SK-N-SH (cell line): ENCODE data around the gene RAB11B. TPM values are rescaled to one million over a fixed set of nuclear protein-coding genes. Genes with fewer than 3 reads are reported as not detected.
"Not testable (repeated sequence)": the region's sequence is repeated elsewhere in the genome, so short reads cannot be mapped to it uniquely, and the experiment has no call there.

Experiments used
- CTCF ChIA-PET: fragments of 300-600, 350-600 bp; formaldehyde crosslinking; extraction: SDS; loops from one replicate; lab custom pipeline; 2021; lab: Yijun Ruan, JAX
- POLR2A ChIA-PET: fragments of 350-600 bp; sonication (Branson Sonifier 250); formaldehyde crosslinking; extraction: SDS; loops from one replicate; lab custom pipeline; 2020; ENCODE audit warnings: antibody characterized with exemption, inconsistent platforms; lab: Yijun Ruan, JAX
- DNase-seq: peaks from one replicate; pipeline ENCODE4 v3.0.0; 2012
- H2AFZ ChIP-seq: fragments of 200-600 bp; sonication (generic); 2 replicates; pipeline ENCODE4 v1.8.1; 2016; ENCODE audit warnings: antibody characterized with exemption, mild to moderate bottlenecking, low read depth
- H3F3A ChIP-seq: fragments of 200-600 bp; sonication (generic); replicated peaks from 2 replicates; pipeline ENCODE3; 2016; ENCODE audit warnings: antibody characterized with exemption, mild to moderate bottlenecking; ENCODE audit not compliant: insufficient read depth
- H3K27ac ChIP-seq, 2 experiments: fragments of 200-500 bp in 1 of 2; fragments of 200-600 bp in 1 of 2; sonication (Bioruptor generic) in 1 of 2; sonication (generic), shearing (Covaris generic) in 1 of 2; 2 replicates each; pipeline versions ENCODE4 v1.5.1 to v1.6.1; 2014 to 2016; ENCODE audit warnings: low read depth in 2 of 2, inconsistent platforms in 1 of 2, low read length in 1 of 2, mild to moderate bottlenecking in 1 of 2, mixed read lengths in 1 of 2
- H3K27me3 ChIP-seq: fragments of 200-600 bp; sonication (generic), shearing (Covaris generic); 2 replicates; pipeline ENCODE4 v1.6.1; 2016; ENCODE audit warnings: mixed run types; ENCODE audit not compliant: insufficient read depth
- H3K36me3 ChIP-seq, 2 experiments: fragments of 200-500 bp in 1 of 2; fragments of 200-600 bp in 1 of 2; sonication (Bioruptor generic) in 1 of 2; sonication (generic) in 1 of 2; replicated peaks in 1 of 2; 2 replicates each; pipeline versions ENCODE3 to v1.5.1; 2014 to 2016; ENCODE audit warnings: low read length in 1 of 2, mild to moderate bottlenecking in 1 of 2; ENCODE audit not compliant: insufficient read depth in 2 of 2, control insufficient read depth in 1 of 2
- H3K4me1 ChIP-seq, 2 experiments: fragments of 200-500 bp in 1 of 2; fragments of 200-600 bp in 1 of 2; sonication (Bioruptor generic) in 1 of 2; sonication (generic), shearing (Covaris generic) in 1 of 2; 2 replicates each; pipeline versions ENCODE4 v1.5.1 to v1.6.1; 2014 to 2016; ENCODE audit warnings: low read depth in 1 of 2, low read length in 1 of 2, mixed run types in 1 of 2; ENCODE audit not compliant: insufficient read depth in 2 of 2, control insufficient read depth in 1 of 2
- H3K4me2 ChIP-seq: fragments of 200-600 bp; sonication (generic), shearing (Covaris generic); 2 replicates; pipeline ENCODE4 v1.6.1; 2017; ENCODE audit warnings: mixed run types
- H3K4me3 ChIP-seq, 2 experiments: fragments of 200-500 bp in 1 of 2; fragments of 200-600 bp in 1 of 2; sonication (Bioruptor generic) in 1 of 2; sonication (generic), shearing (Covaris generic) in 1 of 2; 2 replicates each; pipeline versions ENCODE4 v1.5.1 to v1.8.1; 2014 to 2016; ENCODE audit warnings: low read depth in 2 of 2, inconsistent platforms in 1 of 2, low read length in 1 of 2, mild to moderate bottlenecking in 1 of 2, mixed read lengths in 1 of 2, moderate library complexity in 1 of 2
- H3K79me2 ChIP-seq: fragments of 200-600 bp; sonication (generic); 2 replicates; pipeline ENCODE4 v1.8.1; 2017; ENCODE audit warnings: mild to moderate bottlenecking; ENCODE audit not compliant: insufficient read depth
- H3K9ac ChIP-seq: fragments of 200-600 bp; sonication (generic); 2 replicates; pipeline ENCODE4 v1.6.1; 2017; ENCODE audit warnings: mixed run types
- H3K9me2 ChIP-seq: fragments of 200-600 bp; sonication (generic); 2 replicates; pipeline ENCODE4 v1.6.1; 2017; ENCODE audit warnings: mixed run types
- H3K9me3 ChIP-seq: fragments of 200-600 bp; sonication (generic); 2 replicates; pipeline ENCODE4 v1.6.1; 2017; ENCODE audit warnings: mixed run types, mild to moderate bottlenecking, moderate library complexity
- H4K20me1 ChIP-seq: fragments of 200-600 bp; sonication (generic); 2 replicates; pipeline ENCODE4 v1.6.1; 2017; ENCODE audit warnings: mild to moderate bottlenecking, mixed run types; ENCODE audit not compliant: insufficient read depth
- GATA2 ChIP-seq: sonication (generic); formaldehyde crosslinking; IDR thresholded peaks from 2 replicates; pipeline ENCODE4 v1.5.0; 2020; ENCODE audit warnings: mild to moderate bottlenecking, missing genetic modification reagents
- JUND ChIP-seq: IDR thresholded peaks from 2 replicates; pipeline ENCODE4 v1.4.0; 2012
- RAD21 ChIP-seq: IDR thresholded peaks from 2 replicates; pipeline ENCODE4 v1.6.1; 2012; ENCODE audit warnings: mild to moderate bottlenecking, low read length
- RFX5 ChIP-seq: IDR thresholded peaks from 2 replicates; pipeline ENCODE4 v1.6.1; 2012; ENCODE audit warnings: mild to moderate bottlenecking, improper control_type of control experiment, low read length
- RXRA ChIP-seq: IDR thresholded peaks from 2 replicates; pipeline ENCODE4 v1.4.0; 2012; ENCODE audit warnings: low read depth, mild to moderate bottlenecking, borderline replicate concordance
- SMC3 ChIP-seq: IDR thresholded peaks from 2 replicates; pipeline ENCODE4 v1.6.1; 2012; ENCODE audit warnings: low read depth, low read length, improper control_type of control experiment
- WGBS: methylation state at CpG from one replicate; pipeline ENCODE4 v1.1.6; 2017; ENCODE audit warnings: low lambda C conversion rate; 5-methylcytosine and 5-hydroxymethylcytosine counted together
- polyA plus RNA-seq, 3 experiments: library from polyadenylated mRNA; depleted of rRNA; stranded (reverse); fragments of >200 nt; gene quantifications; 2 replicates each; pipeline ENCODE4 v1.2.3, GENCODE V29; 2012
- TF ChIP-seq, protein P1 (sequence below): fragments of 200-600 bp; sonication (generic); IDR thresholded peaks from 2 replicates; pipeline ENCODE4 v1.6.1; 2017; ENCODE audit warnings: antibody characterized with exemption, mild to moderate bottlenecking, moderate library complexity
- TF ChIP-seq, protein P2 (sequence below): IDR thresholded peaks from 2 replicates; pipeline ENCODE4 v1.6.1; 2012; ENCODE audit warnings: mild to moderate bottlenecking, low read depth, low read length, moderate library complexity

RAB11B gene
- polyA plus RNA-seq, 1 of the 3 experiments (the other 2 are of a cell fraction), result 127 TPM

DNA sequence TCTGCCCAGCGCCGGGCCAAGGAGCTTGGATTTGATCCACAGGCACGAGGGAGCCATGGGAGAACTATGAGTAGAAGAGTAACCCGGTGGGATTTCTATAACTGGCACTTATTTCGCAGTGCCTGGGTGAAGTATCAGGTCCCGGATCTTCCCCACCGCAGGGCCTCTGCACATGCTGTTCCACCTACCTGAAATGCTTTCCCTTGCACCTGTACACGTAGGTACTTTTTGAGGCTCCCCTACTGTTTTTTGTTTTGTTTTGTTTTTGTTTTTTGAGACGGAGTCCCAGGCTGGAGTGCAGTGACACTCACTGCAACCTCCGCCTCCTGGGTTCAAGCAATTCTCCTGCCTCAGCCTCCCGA is 46.7 kb upstream of the RAB11B start:
- Histone ChIP-seq H3K9me2 (no peaks in the 10 kb centered on the region), H3K9me3 (no peaks in the 10 kb centered on the region), H4K20me1 (no peaks in the 10 kb centered on the region), H3K4me3 (peak overlapping the region in 1 of 2 experiments; percentile 39; a peak in 1 of 4 replicates), H2AFZ (peak overlapping the region; percentile 68; the same call in 1 of the 2 replicates), H3K27ac (no peak overlapping the region), H3K79me2 (no peaks in the 10 kb centered on the region), H3K27me3 (peaks cover under 1% of the 10 kb centered on the region; the same call in 1 of the 2 replicates)
- DNase-seq, result no peak
- CTCF ChIA-PET, result interaction anchor here (1.4 to 6.5 kb wide), 5 partner anchors 9 to 237 kb away, joined by 4 to 61 read pairs (median 6); no protein-coding TSS in a partner anchor
- TF ChIP-seq GATA2, result no peak
- no peak for TF ChIP-seq RXRA
- TF ChIP-seq RFX5, result no peak
- TF ChIP-seq, protein P1, sequence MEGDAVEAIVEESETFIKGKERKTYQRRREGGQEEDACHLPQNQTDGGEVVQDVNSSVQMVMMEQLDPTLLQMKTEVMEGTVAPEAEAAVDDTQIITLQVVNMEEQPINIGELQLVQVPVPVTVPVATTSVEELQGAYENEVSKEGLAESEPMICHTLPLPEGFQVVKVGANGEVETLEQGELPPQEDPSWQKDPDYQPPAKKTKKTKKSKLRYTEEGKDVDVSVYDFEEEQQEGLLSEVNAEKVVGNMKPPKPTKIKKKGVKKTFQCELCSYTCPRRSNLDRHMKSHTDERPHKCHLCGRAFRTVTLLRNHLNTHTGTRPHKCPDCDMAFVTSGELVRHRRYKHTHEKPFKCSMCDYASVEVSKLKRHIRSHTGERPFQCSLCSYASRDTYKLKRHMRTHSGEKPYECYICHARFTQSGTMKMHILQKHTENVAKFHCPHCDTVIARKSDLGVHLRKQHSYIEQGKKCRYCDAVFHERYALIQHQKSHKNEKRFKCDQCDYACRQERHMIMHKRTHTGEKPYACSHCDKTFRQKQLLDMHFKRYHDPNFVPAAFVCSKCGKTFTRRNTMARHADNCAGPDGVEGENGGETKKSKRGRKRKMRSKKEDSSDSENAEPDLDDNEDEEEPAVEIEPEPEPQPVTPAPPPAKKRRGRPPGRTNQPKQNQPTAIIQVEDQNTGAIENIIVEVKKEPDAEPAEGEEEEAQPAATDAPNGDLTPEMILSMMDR, result no peak
- no peak for TF ChIP-seq SMC3
- TF ChIP-seq RAD21, result no peak
- TF ChIP-seq JUND, result no peak
- TF ChIP-seq, protein P2, sequence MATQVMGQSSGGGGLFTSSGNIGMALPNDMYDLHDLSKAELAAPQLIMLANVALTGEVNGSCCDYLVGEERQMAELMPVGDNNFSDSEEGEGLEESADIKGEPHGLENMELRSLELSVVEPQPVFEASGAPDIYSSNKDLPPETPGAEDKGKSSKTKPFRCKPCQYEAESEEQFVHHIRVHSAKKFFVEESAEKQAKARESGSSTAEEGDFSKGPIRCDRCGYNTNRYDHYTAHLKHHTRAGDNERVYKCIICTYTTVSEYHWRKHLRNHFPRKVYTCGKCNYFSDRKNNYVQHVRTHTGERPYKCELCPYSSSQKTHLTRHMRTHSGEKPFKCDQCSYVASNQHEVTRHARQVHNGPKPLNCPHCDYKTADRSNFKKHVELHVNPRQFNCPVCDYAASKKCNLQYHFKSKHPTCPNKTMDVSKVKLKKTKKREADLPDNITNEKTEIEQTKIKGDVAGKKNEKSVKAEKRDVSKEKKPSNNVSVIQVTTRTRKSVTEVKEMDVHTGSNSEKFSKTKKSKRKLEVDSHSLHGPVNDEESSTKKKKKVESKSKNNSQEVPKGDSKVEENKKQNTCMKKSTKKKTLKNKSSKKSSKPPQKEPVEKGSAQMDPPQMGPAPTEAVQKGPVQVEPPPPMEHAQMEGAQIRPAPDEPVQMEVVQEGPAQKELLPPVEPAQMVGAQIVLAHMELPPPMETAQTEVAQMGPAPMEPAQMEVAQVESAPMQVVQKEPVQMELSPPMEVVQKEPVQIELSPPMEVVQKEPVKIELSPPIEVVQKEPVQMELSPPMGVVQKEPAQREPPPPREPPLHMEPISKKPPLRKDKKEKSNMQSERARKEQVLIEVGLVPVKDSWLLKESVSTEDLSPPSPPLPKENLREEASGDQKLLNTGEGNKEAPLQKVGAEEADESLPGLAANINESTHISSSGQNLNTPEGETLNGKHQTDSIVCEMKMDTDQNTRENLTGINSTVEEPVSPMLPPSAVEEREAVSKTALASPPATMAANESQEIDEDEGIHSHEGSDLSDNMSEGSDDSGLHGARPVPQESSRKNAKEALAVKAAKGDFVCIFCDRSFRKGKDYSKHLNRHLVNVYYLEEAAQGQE, result no peak
- TF ChIP-seq, all 33 proteins: peak for 0
- no peak overlapping the region for H3K9ac ChIP-seq
- no peaks in the 10 kb centered on the region; a peak in 1 of 4 replicates for H3K4me1 ChIP-seq
- POLR2A ChIA-PET, result no interaction called here
- no peaks in the 10 kb centered on the region for H3K36me3 ChIP-seq
- WGBS, result 40% methylated on average over 11 of the region's 11 CpGs
- 0 out of 2 replicates have a peak overlapping the region, but pooled peaks have one; percentile 37 for H3K4me2 ChIP-seq
- peaks cover 3% of the 10 kb centered on the region for H3F3A ChIP-seq

DNA sequence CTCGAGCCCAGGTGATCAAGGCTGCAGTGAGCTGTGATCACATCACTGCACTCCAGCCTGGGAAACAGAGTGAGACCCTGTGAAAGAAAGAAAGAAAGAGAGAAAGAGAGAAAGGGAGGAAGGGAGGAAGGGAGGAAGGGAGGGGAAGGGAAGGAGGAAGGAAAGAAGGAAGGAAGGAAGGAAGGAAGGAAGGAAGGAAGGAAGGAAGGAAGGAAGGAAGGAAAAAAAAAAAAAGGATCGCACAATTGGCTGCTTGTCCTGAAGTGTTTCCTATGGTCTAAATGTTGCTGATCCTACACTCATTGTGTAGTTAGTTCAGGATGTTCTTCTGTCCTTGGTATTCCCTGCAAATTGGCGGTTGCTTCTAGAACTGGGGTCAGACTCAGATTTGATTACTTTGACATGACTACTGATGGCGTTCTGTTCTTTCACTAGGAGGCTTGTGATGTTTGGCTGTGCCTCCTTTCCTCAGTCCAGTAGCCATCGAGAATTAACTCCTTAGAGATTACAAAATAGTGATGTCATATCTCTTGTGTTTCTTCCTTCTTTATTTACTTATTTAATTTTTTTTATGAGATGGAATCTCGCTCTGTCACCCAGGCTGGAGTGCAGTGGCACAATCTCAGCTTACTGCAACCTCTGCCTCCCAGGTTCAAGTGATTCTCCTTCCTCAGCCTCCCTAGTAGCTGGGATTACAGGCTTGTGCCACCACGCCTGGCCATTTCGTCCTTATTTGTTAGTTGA is 40.4 kb upstream of the RAB11B start:
- H3K4me2 ChIP-seq, H3K36me3 ChIP-seq, H4K20me1 ChIP-seq, H3K4me1 ChIP-seq, H3K4me3 ChIP-seq, H3K9me2 ChIP-seq, H3K9me3 ChIP-seq, H3K79me2 ChIP-seq, H3K27ac ChIP-seq, H2AFZ ChIP-seq, POLR2A ChIA-PET, H3K27me3 ChIP-seq, DNase-seq, H3K9ac ChIP-seq: not testable (repeated sequence)
- CTCF ChIA-PET, result interaction anchor here (0.8 to 1.8 kb wide), 3 partner anchors 10 to 48 kb away, joined by 3 to 5 read pairs (median 3); no protein-coding TSS in a partner anchor
- H3F3A ChIP-seq, result peaks cover 14% of the 10 kb centered on the region
- 69% methylated on average over 8 of the region's 8 CpGs for WGBS
